GM21423 (cell line): ENCODE measurements around the gene CACNA1D.

Experiments used
- ATAC-seq: cut with Tn5 transposase; IDR thresholded peaks from one replicate; pipeline ENCODE4 v1.9.1; 2021; ENCODE audit warnings: mild to moderate bottlenecking, moderate library complexity; ENCODE audit not compliant: unreplicated experiment

Gene CACNA1D

GRCh38 chr3:53495146-53495519, 722 bp downstream of the CACNA1D start:
- no peak for ATAC-seq

GRCh38 chr3:53495520-53496391, 1.3 kb downstream of the CACNA1D start:
- no peak for ATAC-seq

- no peak for ATAC-seq
Measured at GRCh38 chr3:53496392-53496670, 1.9 kb downstream of the CACNA1D start.

GRCh38 chr3:53496984-53497383, 2.6 kb downstream of the CACNA1D start:
- no peak for ATAC-seq

GRCh38 chr3:53498806-53499641, 4.6 kb downstream of the CACNA1D start:
- ATAC-seq = no peak

GRCh38 chr3:53500165-53500777, 5.9 kb downstream of the CACNA1D start:
- no peak for ATAC-seq

- no peak for ATAC-seq
Measured at GRCh38 chr3:53501178-53501577, 6.8 kb downstream of the CACNA1D start.

GRCh38 chr3:53502737-53503136, 8.3 kb downstream of the CACNA1D start:
- ATAC-seq = no peak

GRCh38 chr3:53503195-53503594, 8.8 kb downstream of the CACNA1D start:
- no peak for ATAC-seq

- ATAC-seq = no peak
Measured at GRCh38 chr3:53506110-53506762, 11.8 kb downstream of the CACNA1D start.

GRCh38 chr3:53506763-53507145, 12.3 kb downstream of the CACNA1D start:
- ATAC-seq = no peak

GRCh38 chr3:53509494-53509893, 15.1 kb downstream of the CACNA1D start:
- no peak for ATAC-seq

GRCh38 chr3:53510508-53510907, 16.1 kb downstream of the CACNA1D start:
- ATAC-seq = no peak

GRCh38 chr3:53511246-53511645, 16.8 kb downstream of the CACNA1D start:
- no peak for ATAC-seq

- no peak for ATAC-seq
Measured at GRCh38 chr3:53513556-53514190, 19.3 kb downstream of the CACNA1D start.

- ATAC-seq = no peak
Measured at GRCh38 chr3:53516339-53516738, 21.9 kb downstream of the CACNA1D start.

GRCh38 chr3:53518495-53518981, 24.1 kb downstream of the CACNA1D start:
- no peak for ATAC-seq

GRCh38 chr3:53519065-53519709, 24.8 kb downstream of the CACNA1D start:
- ATAC-seq = no peak

GRCh38 chr3:53523346-53523745, 28.9 kb downstream of the CACNA1D start:
- no peak for ATAC-seq

- no peak for ATAC-seq
Measured at GRCh38 chr3:53524566-53524965, 30.2 kb downstream of the CACNA1D start.
